ENCODE data around the gene NEDD8. TPM values are rescaled to one million over a fixed set of nuclear protein-coding genes. Genes with fewer than 3 reads are reported as not detected.

NEDD8 gene
- total and polyA plus RNA-seq, 2 of the 4 experiments (the other 2 are of a cell fraction): 167 to 375 TPM

GRCh38 chr14:24177891-24178290, 54.3 kb downstream of the NEDD8 start:
- Histone ChIP-seq H3K18ac (ENCODE audit: low read depth, low read length) (no peak overlapping the region), H2BK120ac (ENCODE audit: low read depth, low read length) (no peak overlapping the region), H4K20me1 (ENCODE audit: insufficient read depth, low read length) (no peaks in the 10 kb centered on the region), H4K91ac (ENCODE audit: insufficient read depth, low read depth, low read length) (no peak overlapping the region), H4K5ac (ENCODE audit: low read depth, low read length) (no peak overlapping the region), H3K4me2 (ENCODE audit: low read depth, low read length) (no peak overlapping the region), H3K27me3 (ENCODE audit: control insufficient read depth, insufficient read depth, low read length) (no peaks in the 10 kb centered on the region), H3K4me1 (ENCODE audit: control insufficient read depth, insufficient read depth, low read length) (peaks cover 2% of the 10 kb centered on the region; the same call in 1 of the 2 replicates), H2AK9ac (replicated peaks; ENCODE audit: low read depth, low read length, poor library complexity) (no peak overlapping the region), H3K9me1 (ENCODE audit: insufficient read depth, low read length) (no peaks in the 10 kb centered on the region), H2BK15ac (ENCODE audit: low read depth, low read length) (no peak overlapping the region), H3K27ac (ENCODE audit: insufficient read depth, low read length) (no peak overlapping the region), H2BK5ac (ENCODE audit: low read depth, low read length, poor library complexity, severe bottlenecking) (no peak overlapping the region), H2AK5ac (ENCODE audit: low read depth, low read length) (no peak overlapping the region), H2AFZ (replicated peaks; ENCODE audit: low read length, poor library complexity) (no peak overlapping the region), H4K8ac (ENCODE audit: low read depth in 2 of 2, low read length in 2 of 2) (no peak overlapping the region), H3K4ac (ENCODE audit: low read depth, low read length) (no peak overlapping the region), H3K36me3 (ENCODE audit: control insufficient read depth, insufficient read depth, low read length) (peaks cover 61% of the 10 kb centered on the region), H3K4me3 (ENCODE audit: insufficient read depth, low read depth, low read length) (no peak overlapping the region), H2BK20ac (ENCODE audit: low read depth, low read length) (no peak overlapping the region), H3K14ac (replicated peaks; ENCODE audit: low read depth, low read length) (no peak overlapping the region), H3K23ac (ENCODE audit: low read depth, low read length) (no peak overlapping the region), H3K9me3 (ENCODE audit: control insufficient read depth, insufficient read depth, low read length) (no peaks in the 10 kb centered on the region), H3K9ac (ENCODE audit: low read depth, low read length) (no peak overlapping the region), H3K56ac (ENCODE audit: extremely low read depth, insufficient read depth, low read length) (no peak overlapping the region), H3K79me1 (ENCODE audit: low read depth in 1 of 2, low read length in 2 of 2) (no peaks in the 10 kb centered on the region; a peak in 1 of 4 replicates)
- TF ChIP-seq NFE2L2 (IDR thresholded peaks at IDR 0.05; ENCODE audit: low read depth, low read length): no peak
- TF ChIP-seq MXI1 (IDR thresholded peaks at IDR 0.05; ENCODE audit: borderline replicate concordance, low read depth, low read length): no peak
- TF ChIP-seq RFX5 (IDR thresholded peaks at IDR 0.05; ENCODE audit: low read depth, low read length): no peak
- TF ChIP-seq BHLHE40 (IDR thresholded peaks at IDR 0.05; ENCODE audit: low read depth, low read length): no peak
- no peak for TF ChIP-seq MAZ (IDR thresholded peaks at IDR 0.05; ENCODE audit: borderline replicate concordance, low read depth, low read length)
- no peak for TF ChIP-seq CTCF (conservative IDR thresholded peaks at IDR 0.05; ENCODE audit: low read depth, low read length)
- no peak for TF ChIP-seq CHD1 (IDR thresholded peaks at IDR 0.05; ENCODE audit: low read depth, low read length)
- no peak for TF ChIP-seq RAD21 (IDR thresholded peaks at IDR 0.05; ENCODE audit: low read length)
- TF ChIP-seq SMC3 (IDR thresholded peaks at IDR 0.05; ENCODE audit: low read depth, low read length): no peak
- TF ChIP-seq RCOR1 (IDR thresholded peaks at IDR 0.05; ENCODE audit: insufficient replicate concordance, low read length): no peak
- no peak for TF ChIP-seq POLR2A (IDR thresholded peaks at IDR 0.05; ENCODE audit: low read depth, low read length)
- TF ChIP-seq FOS (IDR thresholded peaks at IDR 0.05; ENCODE audit: low read depth, low read length): no peak
- TF ChIP-seq ELK1 (IDR thresholded peaks at IDR 0.05; ENCODE audit: borderline replicate concordance, low read depth, low read length): no peak
- 90% methylated on average over 3 of the region's 14 CpGs; no CpG with 5 or more reads in 1 of the 2 experiments for WGBS, 2 experiments (ENCODE audit: extremely low coverage in 2 of 2, insufficient read length in 1 of 2)
- ChIA-PET CTCF (no interaction called here), POLR2A (ENCODE audit: unreplicated experiment) (no interaction called here)
- in situ Hi-C loops (cut with MboI; ENCODE audit: low sequenced_read_pairs): no loop called here
- intact Hi-C loops (cut with micrococcal nuclease): no loop called here
- no TSS peak for BruUV-seq (replicated peaks)
- DNase-seq (no peak), ATAC-seq (ENCODE audit: low read depth) (no peak)
- dilution Hi-C loops (cut with HindIII; ENCODE audit: low sequenced_read_pairs, unreplicated experiment): no loop called here

Data from IMR-90 (cell line).